ENCODE measurements around the gene OR10C1. TPM values are rescaled to one million over a fixed set of nuclear protein-coding genes. Genes with fewer than 3 reads are reported as not detected.

Gene OR10C1
- total and polyA plus RNA-seq, 2 of the 13 experiments (the other 11 are each of a cell fraction or from before 2014, with no cell fraction given), result 0.04 TPM; not detected in 1

DNA sequence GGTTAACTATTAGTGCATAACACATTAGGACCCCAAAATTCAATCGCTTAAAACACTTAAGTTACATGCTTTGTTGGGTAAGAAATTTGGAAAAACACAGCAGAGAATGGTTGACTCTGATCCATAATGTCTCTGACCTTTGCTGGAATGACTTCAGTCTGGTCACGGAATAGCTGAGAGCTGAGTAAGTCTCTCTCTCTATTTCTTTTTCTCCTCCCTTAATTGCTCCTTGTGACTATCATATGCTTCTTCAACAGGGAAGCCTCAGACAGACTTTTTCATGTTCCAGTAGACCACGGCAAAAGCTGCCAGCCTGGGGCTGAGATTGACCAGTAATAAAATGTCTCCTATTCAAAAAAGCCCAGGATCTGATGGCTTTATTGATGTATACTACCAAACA lies 19.6 kb upstream of the OR10C1 start:
- DNase-seq (ENCODE audit: low spot score), result no peak
- H3K27me3 ChIP-seq (ENCODE audit: control insufficient read depth in 1 of 2, insufficient read depth in 2 of 2, low read length in 2 of 2), result no peaks in the 10 kb centered on the region
- no peak for ATAC-seq
- H3K27ac ChIP-seq (ENCODE audit: extremely low read length, insufficient read depth, low read length), result no peak overlapping the region
- no peaks in the 10 kb centered on the region for H4K20me1 ChIP-seq (ENCODE audit: insufficient read depth, low read length)
- H2AFZ ChIP-seq (ENCODE audit: low read length), result no peak overlapping the region
- no peaks in the 10 kb centered on the region for H3K79me2 ChIP-seq (ENCODE audit: insufficient read depth, low read length)
- POLR2A ChIA-PET, result no interaction called here
- 16% methylated on average over 3 of the region's 3 CpGs for WGBS (ENCODE audit: low lambda C conversion rate)
- H3K4me3 ChIP-seq (replicated peaks in 1 of 3; ENCODE audit: insufficient read depth in 1 of 3, low read depth in 2 of 3, low read length in 3 of 3), result no peak overlapping the region
- intact Hi-C loops (cut with micrococcal nuclease; ENCODE audit: unreplicated experiment), result no loop called here
- no peaks in the 10 kb centered on the region for H3K9me3 ChIP-seq (ENCODE audit: low read length)
- CTCF ChIA-PET (ENCODE audit: low intra/inter-chr PET ratio, low total read pairs), result no interaction called here
- no peak for FAIRE-seq
- no peak for TF ChIP-seq LCORL (IDR thresholded peaks at IDR 0.05)
- no peak for TF ChIP-seq LCORL (CRISPR knock-in tag; IDR thresholded peaks at IDR 0.05)
- TF ChIP-seq HMG20A (CRISPR knock-in tag; IDR thresholded peaks at IDR 0.05; ENCODE audit: borderline replicate concordance), result no peak
- TF ChIP-seq ZBTB8A (CRISPR knock-in tag; IDR thresholded peaks at IDR 0.05; ENCODE audit: borderline replicate concordance, low read depth), result no peak
- TF ChIP-seq PAWR (CRISPR knock-in tag; IDR thresholded peaks at IDR 0.05; ENCODE audit: borderline replicate concordance), result no peak
- TF ChIP-seq GZF1 (CRISPR knock-in tag; IDR thresholded peaks at IDR 0.05), result no peak
- no peak for TF ChIP-seq NFE2L2 (IDR thresholded peaks at IDR 0.05; ENCODE audit: low read length)
- TF ChIP-seq ZNF30 (CRISPR knock-in tag; IDR thresholded peaks at IDR 0.05), result no peak
- no peak for TF ChIP-seq ZNF484 (CRISPR knock-in tag; IDR thresholded peaks at IDR 0.05; ENCODE audit: borderline replicate concordance, low read depth)
- TF ChIP-seq ZNF720 (CRISPR knock-in tag; IDR thresholded peaks at IDR 0.05), result no peak
- TF ChIP-seq SMYD3 (CRISPR knock-in tag; IDR thresholded peaks at IDR 0.05), result no peak
- no peak for TF ChIP-seq ZSCAN21 (CRISPR knock-in tag; IDR thresholded peaks at IDR 0.05; ENCODE audit: borderline replicate concordance)
- TF ChIP-seq POLR2AphosphoS2 (IDR thresholded peaks at IDR 0.05; ENCODE audit: low read depth, low read length), result no peak
- TF ChIP-seq SP140L (CRISPR knock-in tag; IDR thresholded peaks at IDR 0.05; ENCODE audit: borderline replicate concordance), result no peak
- TF ChIP-seq RFX1 (IDR thresholded peaks at IDR 0.05), result no peak
- no peak for TF ChIP-seq POLR2AphosphoS5 (IDR thresholded peaks at IDR 0.05; ENCODE audit: low read depth, low read length)
- no peak for TF ChIP-seq ZNF496 (CRISPR knock-in tag; IDR thresholded peaks at IDR 0.05; ENCODE audit: insufficient replicate concordance)
- TF ChIP-seq KIAA2018 (CRISPR knock-in tag; IDR thresholded peaks at IDR 0.05; ENCODE audit: borderline replicate concordance), result no peak
- H3K36me3 ChIP-seq (replicated peaks in 1 of 2; ENCODE audit: control insufficient read depth in 1 of 2, insufficient read depth in 2 of 2, low read length in 2 of 2), result no peaks in the 10 kb centered on the region
- no peak overlapping the region for H3K4me2 ChIP-seq (ENCODE audit: low read depth, low read length)
- H3K9ac ChIP-seq (ENCODE audit: insufficient read depth, low read depth, low read length), result no peak overlapping the region
- BruUV-seq (replicated peaks), result no TSS peak
- in situ Hi-C loops (cut with HindIII; ENCODE audit: extremely low pct_ligation_motif_present, low pct_unique_long_range_greater_than_20kb), result no loop called here
- H3K4me1 ChIP-seq (ENCODE audit: insufficient read depth, low read length), result no peaks in the 10 kb centered on the region

Measured in HepG2 (cell line).